ENCODE results near the gene ENTPD7.

The ENTPD7 gene

GRCh38 chr10:99685597-99685967 lies 26.3 kb downstream of the ENTPD7 start:
- H3K4me3 ChIP-seq (ENCODE audit: low read depth, low read length) = no peak overlapping the region
- no peak for TF ChIP-seq CTCF (IDR thresholded peaks at IDR 0.05; ENCODE audit: low read depth, low read length)

- TF ChIP-seq CTCF (IDR thresholded peaks at IDR 0.05; ENCODE audit: low read depth, low read length) = no peak
- no peak overlapping the region for H3K4me3 ChIP-seq (ENCODE audit: low read depth, low read length)
Observed at GRCh38 chr10:99689461-99689860, 30.2 kb downstream of the ENTPD7 start.

- no peak for TF ChIP-seq CTCF (IDR thresholded peaks at IDR 0.05; ENCODE audit: low read depth, low read length)
Observed at GRCh38 chr10:99693933-99694583, 34.7 kb downstream of the ENTPD7 start.

GRCh38 chr10:99695761-99696160 lies 36.5 kb downstream of the ENTPD7 start:
- no peak overlapping the region for H3K4me3 ChIP-seq (ENCODE audit: low read depth, low read length)
- no peak for TF ChIP-seq CTCF (IDR thresholded peaks at IDR 0.05; ENCODE audit: low read depth, low read length)

More at GRCh38 chr10:99693933-99694583, 34.7 kb downstream of the ENTPD7 start:
- no peak overlapping the region for H3K4me3 ChIP-seq (ENCODE audit: low read depth, low read length)

- TF ChIP-seq CTCF (IDR thresholded peaks at IDR 0.05; ENCODE audit: low read depth, low read length) = no peak
- no peak overlapping the region for H3K4me3 ChIP-seq (ENCODE audit: low read depth, low read length)
Observed at GRCh38 chr10:99698504-99699080, 39.3 kb downstream of the ENTPD7 start.

- no peak overlapping the region for H3K4me3 ChIP-seq (ENCODE audit: low read depth, low read length)
- no peak for TF ChIP-seq CTCF (IDR thresholded peaks at IDR 0.05; ENCODE audit: low read depth, low read length)
Observed at GRCh38 chr10:99700649-99701048, 41.3 kb downstream of the ENTPD7 start.

- no peak for TF ChIP-seq CTCF (IDR thresholded peaks at IDR 0.05; ENCODE audit: low read depth, low read length)
- no peak overlapping the region for H3K4me3 ChIP-seq (ENCODE audit: low read depth, low read length)
Observed at GRCh38 chr10:99708428-99709012, 49.2 kb downstream of the ENTPD7 start.
